Measurements from ENCODE around the gene KCNB1. TPM values are rescaled to one million over a fixed set of nuclear protein-coding genes. Genes with fewer than 3 reads are reported as not detected.

KCNB1 gene
- total and polyA plus RNA-seq, 2 of the 4 experiments (the other 2 are of a cell fraction): 0.05 TPM; not detected in 1

GRCh38 chr20:49515586-49515985 lies 33.1 kb upstream of the KCNB1 start:
- Histone ChIP-seq H4K91ac (ENCODE audit: insufficient read depth, low read depth, low read length) (no peak overlapping the region), H4K20me1 (ENCODE audit: insufficient read depth, low read length) (peaks cover 3% of the 10 kb centered on the region; the same call in 1 of the 2 replicates), H2BK120ac (ENCODE audit: low read depth, low read length) (no peak overlapping the region), H3K4ac (ENCODE audit: low read depth, low read length) (no peak overlapping the region), H3K27ac (ENCODE audit: insufficient read depth, low read length) (no peak overlapping the region), H3K79me1 (ENCODE audit: low read depth in 1 of 2, low read length in 2 of 2) (no peaks in the 10 kb centered on the region), H3K9me3 (ENCODE audit: control insufficient read depth, insufficient read depth, low read length) (no peaks in the 10 kb centered on the region), H3K56ac (ENCODE audit: extremely low read depth, insufficient read depth, low read length) (no peak overlapping the region), H2AK9ac (replicated peaks; ENCODE audit: low read depth, low read length, poor library complexity) (no peak overlapping the region), H2BK5ac (ENCODE audit: low read depth, low read length, poor library complexity, severe bottlenecking) (no peak overlapping the region), H3K18ac (ENCODE audit: low read depth, low read length) (no peak overlapping the region), H3K14ac (replicated peaks; ENCODE audit: low read depth, low read length) (no peak overlapping the region), H3K4me3 (ENCODE audit: insufficient read depth, low read depth, low read length) (no peak overlapping the region), H3K36me3 (ENCODE audit: control insufficient read depth, insufficient read depth, low read length) (no peaks in the 10 kb centered on the region), H3K9me1 (ENCODE audit: insufficient read depth, low read length) (no peaks in the 10 kb centered on the region), H2BK15ac (ENCODE audit: low read depth, low read length) (no peak overlapping the region), H3K4me2 (ENCODE audit: low read depth, low read length) (no peak overlapping the region), H4K8ac (ENCODE audit: low read depth in 2 of 2, low read length in 2 of 2) (no peak overlapping the region), H3K4me1 (ENCODE audit: control insufficient read depth, insufficient read depth, low read length) (peaks cover 2% of the 10 kb centered on the region; the same call in 1 of the 2 replicates), H3K23ac (ENCODE audit: low read depth, low read length) (no peak overlapping the region), H3K27me3 (ENCODE audit: control insufficient read depth, insufficient read depth, low read length) (peaks cover 14% of the 10 kb centered on the region), H2BK20ac (ENCODE audit: low read depth, low read length) (no peak overlapping the region), H2AK5ac (ENCODE audit: low read depth, low read length) (no peak overlapping the region), H2AFZ (replicated peaks; ENCODE audit: low read length, poor library complexity) (no peak overlapping the region), H4K5ac (ENCODE audit: low read depth, low read length) (no peak overlapping the region), H3K9ac (ENCODE audit: low read depth, low read length) (no peak overlapping the region)
- dilution Hi-C loops (cut with HindIII; ENCODE audit: low sequenced_read_pairs, unreplicated experiment) (no loop called here), in situ Hi-C loops (cut with MboI; ENCODE audit: low sequenced_read_pairs) (no loop called here), intact Hi-C loops (cut with micrococcal nuclease) (no loop called here)
- WGBS, 2 experiments (ENCODE audit: extremely low coverage in 2 of 2, insufficient read length in 1 of 2): no CpG with 5 or more reads among the region's 3 CpGs
- TF ChIP-seq, protein P1, sequence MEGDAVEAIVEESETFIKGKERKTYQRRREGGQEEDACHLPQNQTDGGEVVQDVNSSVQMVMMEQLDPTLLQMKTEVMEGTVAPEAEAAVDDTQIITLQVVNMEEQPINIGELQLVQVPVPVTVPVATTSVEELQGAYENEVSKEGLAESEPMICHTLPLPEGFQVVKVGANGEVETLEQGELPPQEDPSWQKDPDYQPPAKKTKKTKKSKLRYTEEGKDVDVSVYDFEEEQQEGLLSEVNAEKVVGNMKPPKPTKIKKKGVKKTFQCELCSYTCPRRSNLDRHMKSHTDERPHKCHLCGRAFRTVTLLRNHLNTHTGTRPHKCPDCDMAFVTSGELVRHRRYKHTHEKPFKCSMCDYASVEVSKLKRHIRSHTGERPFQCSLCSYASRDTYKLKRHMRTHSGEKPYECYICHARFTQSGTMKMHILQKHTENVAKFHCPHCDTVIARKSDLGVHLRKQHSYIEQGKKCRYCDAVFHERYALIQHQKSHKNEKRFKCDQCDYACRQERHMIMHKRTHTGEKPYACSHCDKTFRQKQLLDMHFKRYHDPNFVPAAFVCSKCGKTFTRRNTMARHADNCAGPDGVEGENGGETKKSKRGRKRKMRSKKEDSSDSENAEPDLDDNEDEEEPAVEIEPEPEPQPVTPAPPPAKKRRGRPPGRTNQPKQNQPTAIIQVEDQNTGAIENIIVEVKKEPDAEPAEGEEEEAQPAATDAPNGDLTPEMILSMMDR (conservative IDR thresholded peaks at IDR 0.05; ENCODE audit: low read depth, low read length): no peak
- no peak for TF ChIP-seq MXI1 (IDR thresholded peaks at IDR 0.05; ENCODE audit: borderline replicate concordance, low read depth, low read length)
- no peak for TF ChIP-seq FOS (IDR thresholded peaks at IDR 0.05; ENCODE audit: low read depth, low read length)
- no peak for TF ChIP-seq USF2 (IDR thresholded peaks at IDR 0.05; ENCODE audit: low read depth, low read length)
- TF ChIP-seq MAFK (IDR thresholded peaks at IDR 0.05; ENCODE audit: low read depth, low read length): no peak
- TF ChIP-seq ELK1 (IDR thresholded peaks at IDR 0.05; ENCODE audit: borderline replicate concordance, low read depth, low read length): no peak
- no peak for TF ChIP-seq CEBPB (IDR thresholded peaks at IDR 0.05; ENCODE audit: low read depth, low read length)
- TF ChIP-seq SMC3 (IDR thresholded peaks at IDR 0.05; ENCODE audit: low read depth, low read length): no peak
- no peak for TF ChIP-seq MAZ (IDR thresholded peaks at IDR 0.05; ENCODE audit: borderline replicate concordance, low read depth, low read length)
- ATAC-seq (ENCODE audit: low read depth) (no peak), DNase-seq (no peak)
- ChIA-PET CTCF (interaction anchor here (1.4 kb wide), 1 partner anchor 10 kb away, joined by 4 read pairs; no protein-coding TSS in a partner anchor), POLR2A (ENCODE audit: unreplicated experiment) (no interaction called here)
- BruUV-seq (replicated peaks): no TSS peak

Measured in IMR-90 (cell line).